Fibroblast of villous mesenchyme (primary cell): Measurements from ENCODE around the gene ROBO2. TPM values are rescaled to one million over a fixed set of nuclear protein-coding genes. Genes with fewer than 3 reads are reported as not detected.

Experiments used
- DNase-seq: peaks from one replicate; pipeline ENCODE4 v3.0.0-alpha.2; 2010; ENCODE audit warnings: low read depth
- H3K4me3 ChIP-seq: 2 replicates; pipeline ENCODE4 v1.5.1; 2011; ENCODE audit warnings: low read depth, mild to moderate bottlenecking, low read length
- CTCF ChIP-seq: IDR thresholded peaks from 2 replicates; pipeline ENCODE4 v1.5.1; 2012; ENCODE audit warnings: low read depth, mild to moderate bottlenecking, low read length; ENCODE audit not compliant: insufficient read depth
- total RNA-seq: library from RNA; depleted of rRNA; stranded (reverse); fragments of >200 nt; gene quantifications from 2 replicates; pipeline ENCODE4 v1.2.3, GENCODE V29; 2012

ROBO2 gene
- total RNA-seq, 1 donor, result 3.0 TPM

- DNase-seq, result no peak
- TF ChIP-seq CTCF, result no peak
- H3K4me3 ChIP-seq, result no peak overlapping the region
These were observed 372.7 kb downstream of the ROBO2 start for GRCh38 chr3:77412584-77412983.

GRCh38 chr3:77414881-77415280, 375.0 kb downstream of the ROBO2 start:
- H3K4me3 ChIP-seq, result no peak overlapping the region
- TF ChIP-seq CTCF, result no peak
- DNase-seq, result no peak

- DNase-seq, result no peak
- TF ChIP-seq CTCF, result no peak
- no peak overlapping the region for H3K4me3 ChIP-seq
These were observed 380.4 kb downstream of the ROBO2 start for GRCh38 chr3:77420336-77420735.

GRCh38 chr3:77421916-77422315, 382.0 kb downstream of the ROBO2 start:
- no peak overlapping the region for H3K4me3 ChIP-seq
- no peak for DNase-seq
- TF ChIP-seq CTCF, result no peak

- TF ChIP-seq CTCF, result no peak
- no peak overlapping the region for H3K4me3 ChIP-seq
- DNase-seq, result no peak
These were observed 386.6 kb downstream of the ROBO2 start for GRCh38 chr3:77426531-77426930.

GRCh38 chr3:77427528-77427927, 387.6 kb downstream of the ROBO2 start:
- no peak for TF ChIP-seq CTCF
- no peak overlapping the region for H3K4me3 ChIP-seq
- no peak for DNase-seq

GRCh38 chr3:77436908-77437307, 397.0 kb downstream of the ROBO2 start:
- no peak overlapping the region for H3K4me3 ChIP-seq
- no peak for TF ChIP-seq CTCF
- DNase-seq, result no peak
